Fibroblast of lung (primary cell): Measurements from ENCODE around the gene RBM8A. TPM values are rescaled to one million over a fixed set of nuclear protein-coding genes. Genes with fewer than 3 reads are reported as not detected.

Experiments used
- DNase-seq, 2 donors: peaks; one replicate each; pipeline versions ENCODE4 v3.0.0 to v3.0.0-alpha.2; 2010; ENCODE audit warnings: low read depth in 2 of 2
- H2AFZ ChIP-seq: 2 replicates; pipeline ENCODE4 v1.5.1; 2012; ENCODE audit warnings: low read length, control low read depth, inconsistent platforms
- H3K27ac ChIP-seq: 2 replicates; pipeline ENCODE4 v1.5.1; 2011; ENCODE audit warnings: low read length, control low read depth; ENCODE audit not compliant: insufficient read depth
- H3K27me3 ChIP-seq: 2 replicates; pipeline ENCODE4 v1.5.1; 2011; ENCODE audit warnings: mild to moderate bottlenecking, low read length; ENCODE audit not compliant: control insufficient read depth, insufficient read depth
- H3K36me3 ChIP-seq: 2 replicates; pipeline ENCODE4 v1.5.1; 2011; ENCODE audit warnings: low read length; ENCODE audit not compliant: control insufficient read depth, insufficient read depth
- H3K4me1 ChIP-seq: 2 replicates; pipeline ENCODE4 v1.5.1; 2011; ENCODE audit warnings: low read length; ENCODE audit not compliant: control insufficient read depth, insufficient read depth; ENCODE audit errors: extremely low read depth
- H3K4me2 ChIP-seq: 2 replicates; pipeline ENCODE4 v1.5.1; 2011; ENCODE audit warnings: low read length, control low read depth; ENCODE audit not compliant: insufficient read depth; ENCODE audit errors: extremely low read depth
- H3K4me3 ChIP-seq, 4 experiments: fragments of 200-600 bp in 1 of 4; sonication (generic) in 1 of 4; replicated peaks in 1 of 4; 2 replicates each; pipeline ENCODE4 v1.5.1; 2011 to 2016; ENCODE audit warnings: low read length in 4 of 4, low read depth in 3 of 4, mild to moderate bottlenecking in 3 of 4, control low read depth in 2 of 4, inconsistent platforms in 1 of 4, mixed read lengths in 1 of 4; ENCODE audit not compliant: insufficient read depth in 1 of 4; ENCODE audit errors: control extremely low read depth in 1 of 4
- H3K79me2 ChIP-seq: 2 replicates; pipeline ENCODE4 v1.5.1; 2012; ENCODE audit warnings: mild to moderate bottlenecking, low read length, inconsistent platforms; ENCODE audit not compliant: control insufficient read depth, insufficient read depth
- H3K9ac ChIP-seq: 2 replicates; pipeline ENCODE4 v1.5.1; 2011; ENCODE audit warnings: mild to moderate bottlenecking, low read length, control low read depth; ENCODE audit not compliant: insufficient read depth
- H3K9me3 ChIP-seq: 2 replicates; pipeline ENCODE4 v1.5.1; 2012; ENCODE audit warnings: low read depth, low read length; ENCODE audit not compliant: control insufficient read depth, insufficient read depth
- H4K20me1 ChIP-seq: 2 replicates; pipeline ENCODE4 v1.5.1; 2011; ENCODE audit warnings: low read length; ENCODE audit not compliant: control insufficient read depth, insufficient read depth; ENCODE audit errors: extremely low read depth
- CTCF ChIP-seq, 2 donors: IDR thresholded peaks in 1 of 2; conservative IDR thresholded peaks in 1 of 2; 1 replicate in 1 of 2; 2 replicates in 1 of 2; pipeline ENCODE4 v1.5.1; 2011 to 2012; ENCODE audit warnings: low read length in 2 of 2, control low read depth in 1 of 2, inconsistent platforms in 1 of 2, low read depth in 1 of 2, mild to moderate bottlenecking in 1 of 2
- EZH2 ChIP-seq: IDR thresholded peaks from 2 replicates; pipeline ENCODE4 v1.5.1; 2012; ENCODE audit warnings: low read length, control low read depth, mild to moderate bottlenecking; ENCODE audit errors: missing control alignments
- polyA plus RNA-seq, 2 donors: library from polyadenylated mRNA; depleted of rRNA in 1 of 2; stranded (reverse) in 1 of 2; unstranded in 1 of 2; fragments of >200 nt; gene quantifications; 2 replicates each; pipeline ENCODE4 v1.2.1, GENCODE V29; 2011 to 2012; ENCODE audit warnings: missing spikeins in 1 of 2
- total RNA-seq: library from RNA; depleted of rRNA; stranded (reverse); fragments of >200 nt; gene quantifications from 2 replicates; pipeline ENCODE4 v1.2.1, GENCODE V29; 2014

Gene RBM8A
- total and polyA plus RNA-seq, 2 donors (not counting 1 experiment from before 2014, with no cell fraction given), result 56.6 to 137 TPM

- Histone ChIP-seq H3K4me1 (peaks cover 21% of the 10 kb centered on the region), H3K9me3 (no peaks in the 10 kb centered on the region), H4K20me1 (no peaks in the 10 kb centered on the region), H3K79me2 (no peaks in the 10 kb centered on the region), H3K27ac (no peak overlapping the region), H3K27me3 (no peaks in the 10 kb centered on the region), H3K36me3 (no peaks in the 10 kb centered on the region), H3K4me2 (no peak overlapping the region), H2AFZ (no peak overlapping the region), H3K9ac (no peak overlapping the region), H3K4me3 (no peak overlapping the region)
- DNase-seq, result peak in 1 of 2 donors; percentile 21
- TF ChIP-seq EZH2, result no peak
- no peak for TF ChIP-seq CTCF (conservative IDR thresholded peaks at IDR 0.05 in 1 of 2, IDR thresholded peaks at IDR 0.05 in 1 of 2; ENCODE audit: low read depth in 1 of 2, low read length in 2 of 2)
These were observed 37.6 kb downstream of the RBM8A start for GRCh38 chr1:145889722-145890121.

- Histone ChIP-seq H3K9me3 (no peaks in the 10 kb centered on the region), H3K4me3 (no peak overlapping the region), H2AFZ (no peak overlapping the region), H3K4me2 (no peak overlapping the region), H3K27ac (no peak overlapping the region), H3K79me2 (no peaks in the 10 kb centered on the region), H3K36me3 (no peaks in the 10 kb centered on the region), H3K9ac (no peak overlapping the region), H3K4me1 (peaks cover 15% of the 10 kb centered on the region), H4K20me1 (no peaks in the 10 kb centered on the region), H3K27me3 (peaks cover 3% of the 10 kb centered on the region)
- DNase-seq, result no peak
- TF ChIP-seq CTCF (conservative IDR thresholded peaks at IDR 0.05 in 1 of 2, IDR thresholded peaks at IDR 0.05 in 1 of 2; ENCODE audit: low read depth in 1 of 2, low read length in 2 of 2), result no peak
- TF ChIP-seq EZH2, result no peak
These were observed 39.7 kb downstream of the RBM8A start for GRCh38 chr1:145887631-145888030.

- no peak overlapping the region for H3K4me3 ChIP-seq
- H3K27ac ChIP-seq, result no peak overlapping the region
- H4K20me1 ChIP-seq, result no peaks in the 10 kb centered on the region
- H3K4me1 ChIP-seq, result peaks cover 11% of the 10 kb centered on the region
- no peak overlapping the region for H3K4me2 ChIP-seq
- TF ChIP-seq CTCF (conservative IDR thresholded peaks at IDR 0.05 in 1 of 2, IDR thresholded peaks at IDR 0.05 in 1 of 2; ENCODE audit: low read depth in 1 of 2, low read length in 2 of 2) (no peak), EZH2 (no peak)
- H3K79me2 ChIP-seq, result no peaks in the 10 kb centered on the region
- no peak for DNase-seq
- no peaks in the 10 kb centered on the region for H3K36me3 ChIP-seq
- H3K27me3 ChIP-seq, result peaks cover 3% of the 10 kb centered on the region
- H3K9me3 ChIP-seq, result no peaks in the 10 kb centered on the region
- no peak overlapping the region for H3K9ac ChIP-seq
- no peak overlapping the region for H2AFZ ChIP-seq
These were observed 40.5 kb downstream of the RBM8A start for GRCh38 chr1:145886816-145887215.
